ENCODE data around the gene PRKAR2B. TPM values are rescaled to one million over a fixed set of nuclear protein-coding genes. Genes with fewer than 3 reads are reported as not detected.

PRKAR2B gene
- total RNA-seq, 1 experiment from 2014 or later = 15.1 TPM

GRCh38 chr7:107026166-107026565 lies 18.3 kb upstream of the PRKAR2B start:
- Histone ChIP-seq H3K4me3 (replicated peaks in 1 of 2; ENCODE audit: low read depth in 1 of 2, low read length in 2 of 2) (no peak overlapping the region), H3K4me1 (ENCODE audit: control insufficient read depth in 1 of 2, insufficient read depth in 2 of 2, low read length in 2 of 2) (no peaks in the 10 kb centered on the region), H3K27me3 (ENCODE audit: insufficient read depth, low read length) (no peaks in the 10 kb centered on the region), H3K9me3 (ENCODE audit: control insufficient read depth in 1 of 2, insufficient read depth in 1 of 2, low read depth in 1 of 2, low read length in 2 of 2) (no peaks in the 10 kb centered on the region), H3K79me2 (ENCODE audit: insufficient read depth, low read length) (no peaks in the 10 kb centered on the region), H3K9ac (ENCODE audit: low read length) (no peak overlapping the region), H3K36me3 (ENCODE audit: control insufficient read depth in 1 of 2, insufficient read depth in 2 of 2, low read length in 2 of 2) (no peaks in the 10 kb centered on the region), H2AFZ (ENCODE audit: low read depth, low read length, poor library complexity, severe bottlenecking) (peak overlapping the region; percentile 23), H3K9me2 (ENCODE audit: insufficient read depth) (no peaks in the 10 kb centered on the region), H3K4me2 (ENCODE audit: low read length) (no peak overlapping the region), H3K27ac (ENCODE audit: low read depth, low read length) (no peak overlapping the region), H4K20me1 (ENCODE audit: insufficient read depth) (no peaks in the 10 kb centered on the region)
- ChIA-PET POLR2A (no interaction called here), RAD21 (ENCODE audit: low non-redundant PET in 1 of 2, low total read pairs in 2 of 2, uncharacterized antibody in 2 of 2, unreplicated experiment in 2 of 2) (no interaction called here), CTCF (no interaction called here)
- intact Hi-C loops (cut with micrococcal nuclease) = no loop called here
- ATAC-seq = no peak
- no peak for DNase-seq (ENCODE audit: low read depth, low spot score)
- no TSS peak for BruUV-seq (replicated peaks)
- TF ChIP-seq FOSL1 (IDR thresholded peaks at IDR 0.05; ENCODE audit: low read depth) (no peak), CBX3 (IDR thresholded peaks at IDR 0.05; ENCODE audit: low read depth) (no peak), EGR1 (IDR thresholded peaks at IDR 0.05; ENCODE audit: low read depth) (no peak), POLR2AphosphoS5 (IDR thresholded peaks at IDR 0.05; ENCODE audit: low read depth, low read length) (no peak), JUND (IDR thresholded peaks at IDR 0.05) (no peak), ELF1 (IDR thresholded peaks at IDR 0.05; ENCODE audit: borderline replicate concordance, low read depth) (no peak), TCF7L2 (IDR thresholded peaks at IDR 0.05; ENCODE audit: borderline replicate concordance, extremely low read depth, insufficient read depth, insufficient read length) (no peak)

- POLR2A ChIA-PET = no interaction called here
- Histone ChIP-seq H3K36me3 (ENCODE audit: control insufficient read depth in 1 of 2, insufficient read depth in 2 of 2, low read length in 2 of 2) (no peaks in the 10 kb centered on the region), H2AFZ (ENCODE audit: low read depth, low read length, poor library complexity, severe bottlenecking) (no peak overlapping the region), H3K9ac (ENCODE audit: low read length) (no peak overlapping the region), H3K27ac (ENCODE audit: low read depth, low read length) (no peak overlapping the region), H3K27me3 (ENCODE audit: insufficient read depth, low read length) (no peaks in the 10 kb centered on the region), H3K79me2 (ENCODE audit: insufficient read depth, low read length) (no peaks in the 10 kb centered on the region), H3K9me2 (ENCODE audit: insufficient read depth) (no peaks in the 10 kb centered on the region), H3K9me3 (ENCODE audit: control insufficient read depth in 1 of 2, insufficient read depth in 1 of 2, low read depth in 1 of 2, low read length in 2 of 2) (no peaks in the 10 kb centered on the region), H4K20me1 (ENCODE audit: insufficient read depth) (no peaks in the 10 kb centered on the region), H3K4me3 (replicated peaks in 1 of 2; ENCODE audit: low read depth in 1 of 2, low read length in 2 of 2) (no peak overlapping the region), H3K4me1 (ENCODE audit: control insufficient read depth in 1 of 2, insufficient read depth in 2 of 2, low read length in 2 of 2) (no peaks in the 10 kb centered on the region), H3K4me2 (ENCODE audit: low read length) (no peak overlapping the region)
- ATAC-seq = no peak
- CTCF ChIA-PET = no interaction called here
- no TSS peak for BruUV-seq (replicated peaks)
- RAD21 ChIA-PET (ENCODE audit: low non-redundant PET in 1 of 2, low total read pairs in 2 of 2, uncharacterized antibody in 2 of 2, unreplicated experiment in 2 of 2) = no interaction called here
- no peak for DNase-seq (ENCODE audit: low read depth, low spot score)
- intact Hi-C loops (cut with micrococcal nuclease) = no loop called here
- TF ChIP-seq JUND (IDR thresholded peaks at IDR 0.05) (no peak), CEBPB (IDR thresholded peaks at IDR 0.05; ENCODE audit: low read depth) (no peak), SIN3A (IDR thresholded peaks at IDR 0.05; ENCODE audit: low read depth) (no peak), EGR1 (IDR thresholded peaks at IDR 0.05; ENCODE audit: low read depth) (no peak), SRF (IDR thresholded peaks at IDR 0.05; ENCODE audit: low read depth) (no peak), TCF7L2 (IDR thresholded peaks at IDR 0.05; ENCODE audit: borderline replicate concordance, extremely low read depth, insufficient read depth, insufficient read length) (no peak), EZH2 (IDR thresholded peaks at IDR 0.05) (no peak), YY1 (IDR thresholded peaks at IDR 0.05; ENCODE audit: extremely low read depth, insufficient replicate concordance, low read depth, low read length) (no peak), POLR2A (IDR thresholded peaks at IDR 0.05; ENCODE audit: borderline replicate concordance, extremely low read depth, insufficient read depth, insufficient read length) (no peak), RAD21 (IDR thresholded peaks at IDR 0.05; ENCODE audit: low read depth) (no peak), SP1 (IDR thresholded peaks at IDR 0.05; ENCODE audit: low read depth) (no peak), POLR2AphosphoS5 (IDR thresholded peaks at IDR 0.05; ENCODE audit: low read depth, low read length) (no peak), ZFX (IDR thresholded peaks at IDR 0.05) (no peak), EZH2phosphoT487 (IDR thresholded peaks at IDR 0.05; ENCODE audit: borderline replicate concordance) (no peak)
- TF ChIP-seq, protein P1, sequence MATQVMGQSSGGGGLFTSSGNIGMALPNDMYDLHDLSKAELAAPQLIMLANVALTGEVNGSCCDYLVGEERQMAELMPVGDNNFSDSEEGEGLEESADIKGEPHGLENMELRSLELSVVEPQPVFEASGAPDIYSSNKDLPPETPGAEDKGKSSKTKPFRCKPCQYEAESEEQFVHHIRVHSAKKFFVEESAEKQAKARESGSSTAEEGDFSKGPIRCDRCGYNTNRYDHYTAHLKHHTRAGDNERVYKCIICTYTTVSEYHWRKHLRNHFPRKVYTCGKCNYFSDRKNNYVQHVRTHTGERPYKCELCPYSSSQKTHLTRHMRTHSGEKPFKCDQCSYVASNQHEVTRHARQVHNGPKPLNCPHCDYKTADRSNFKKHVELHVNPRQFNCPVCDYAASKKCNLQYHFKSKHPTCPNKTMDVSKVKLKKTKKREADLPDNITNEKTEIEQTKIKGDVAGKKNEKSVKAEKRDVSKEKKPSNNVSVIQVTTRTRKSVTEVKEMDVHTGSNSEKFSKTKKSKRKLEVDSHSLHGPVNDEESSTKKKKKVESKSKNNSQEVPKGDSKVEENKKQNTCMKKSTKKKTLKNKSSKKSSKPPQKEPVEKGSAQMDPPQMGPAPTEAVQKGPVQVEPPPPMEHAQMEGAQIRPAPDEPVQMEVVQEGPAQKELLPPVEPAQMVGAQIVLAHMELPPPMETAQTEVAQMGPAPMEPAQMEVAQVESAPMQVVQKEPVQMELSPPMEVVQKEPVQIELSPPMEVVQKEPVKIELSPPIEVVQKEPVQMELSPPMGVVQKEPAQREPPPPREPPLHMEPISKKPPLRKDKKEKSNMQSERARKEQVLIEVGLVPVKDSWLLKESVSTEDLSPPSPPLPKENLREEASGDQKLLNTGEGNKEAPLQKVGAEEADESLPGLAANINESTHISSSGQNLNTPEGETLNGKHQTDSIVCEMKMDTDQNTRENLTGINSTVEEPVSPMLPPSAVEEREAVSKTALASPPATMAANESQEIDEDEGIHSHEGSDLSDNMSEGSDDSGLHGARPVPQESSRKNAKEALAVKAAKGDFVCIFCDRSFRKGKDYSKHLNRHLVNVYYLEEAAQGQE (IDR thresholded peaks at IDR 0.05; ENCODE audit: low read depth) = no peak
- TF ChIP-seq, protein P2, sequence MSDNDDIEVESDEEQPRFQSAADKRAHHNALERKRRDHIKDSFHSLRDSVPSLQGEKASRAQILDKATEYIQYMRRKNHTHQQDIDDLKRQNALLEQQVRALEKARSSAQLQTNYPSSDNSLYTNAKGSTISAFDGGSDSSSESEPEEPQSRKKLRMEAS (IDR thresholded peaks at IDR 0.05) = no peak
- TF ChIP-seq, protein P3, sequence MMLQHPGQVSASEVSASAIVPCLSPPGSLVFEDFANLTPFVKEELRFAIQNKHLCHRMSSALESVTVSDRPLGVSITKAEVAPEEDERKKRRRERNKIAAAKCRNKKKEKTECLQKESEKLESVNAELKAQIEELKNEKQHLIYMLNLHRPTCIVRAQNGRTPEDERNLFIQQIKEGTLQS (IDR thresholded peaks at IDR 0.05) = no peak
Observed at GRCh38 chr7:107027208-107027607, 17.3 kb upstream of the PRKAR2B start.
